COLO668 (cell line): ENCODE data around the gene TXLNB.

Experiments
- DNase-seq: peaks from one replicate; lab custom pipeline; 2025; ENCODE audit not compliant: unreplicated experiment; lab: John Stamatoyannopoulos, UW

The TXLNB gene

DNA sequence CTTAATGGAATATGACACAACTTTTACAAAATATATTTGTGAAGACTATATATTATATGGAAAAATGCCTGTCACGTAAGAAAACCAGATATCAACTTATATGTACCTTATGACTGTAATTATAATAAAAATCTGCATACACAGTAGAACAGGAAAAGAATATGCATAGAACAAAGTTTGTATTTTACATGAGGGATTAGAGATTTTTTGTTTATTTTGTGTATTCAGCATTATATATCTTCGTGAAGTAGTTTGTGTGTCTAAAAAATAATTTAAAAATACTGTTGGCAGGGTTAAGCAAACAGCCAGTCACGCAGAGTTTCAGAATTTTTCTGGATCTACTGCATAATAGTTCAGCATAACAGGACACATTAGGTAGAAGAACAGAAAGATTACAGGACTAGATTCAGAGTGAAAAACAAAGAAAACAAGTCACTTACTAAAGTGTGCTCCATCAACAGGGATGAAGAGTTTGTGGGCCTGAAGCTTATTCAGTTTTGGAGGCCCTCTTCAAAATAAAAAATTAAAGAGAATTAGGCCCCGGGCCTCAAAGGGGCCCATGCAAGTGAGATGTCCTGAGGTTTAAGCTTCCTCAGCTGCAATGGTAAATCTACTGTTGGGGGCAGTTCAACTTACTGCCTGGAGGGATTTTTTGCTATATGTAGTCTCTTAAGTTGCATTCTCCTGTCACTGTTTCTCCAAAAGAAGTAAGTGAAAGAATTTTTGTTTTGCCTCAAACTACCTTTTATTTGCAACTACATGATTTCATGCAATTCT lies 16.3 kb downstream of the TXLNB start:
- DNase-seq: no peak

DNA sequence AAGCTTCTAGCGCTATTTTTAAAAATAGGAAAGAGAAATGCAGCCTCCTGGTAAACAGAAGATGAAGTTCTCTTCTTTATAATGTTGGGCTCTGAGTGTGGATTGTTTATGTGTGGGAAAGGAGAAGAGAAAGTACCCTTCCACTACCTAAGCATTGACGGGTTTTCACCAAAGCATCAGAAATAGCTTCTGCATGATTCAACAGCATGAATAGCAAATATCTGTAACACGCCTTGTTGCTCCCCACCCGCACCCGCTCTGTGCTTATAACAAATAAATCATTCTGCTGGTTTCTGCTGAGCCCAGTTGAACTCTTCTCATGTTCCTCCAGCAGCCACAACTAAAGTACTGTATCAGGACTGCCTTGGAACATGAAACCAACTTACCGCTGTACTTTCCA lies 20.7 kb downstream of the TXLNB start:
- no peak for DNase-seq

DNA sequence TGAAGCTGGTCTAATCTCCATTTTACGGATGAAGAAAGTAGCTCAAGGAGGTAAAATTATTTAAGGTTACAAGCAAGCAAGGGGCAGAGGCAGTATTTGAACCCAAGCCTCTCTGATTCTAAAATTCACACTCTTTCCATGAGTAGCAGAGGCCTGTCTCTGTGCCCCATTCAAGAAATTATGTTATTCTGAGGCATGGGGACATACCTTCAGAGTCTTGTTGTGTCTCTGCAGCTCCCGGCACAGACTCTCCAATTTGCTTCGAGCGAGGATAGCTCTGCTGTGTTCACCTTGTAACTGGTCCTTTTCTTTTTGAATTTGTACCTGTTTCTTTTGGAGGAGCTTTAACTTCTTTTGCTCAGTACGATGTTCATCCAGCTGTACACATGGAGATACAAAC lies 21.5 kb downstream of the TXLNB start:
- no peak for DNase-seq

DNA sequence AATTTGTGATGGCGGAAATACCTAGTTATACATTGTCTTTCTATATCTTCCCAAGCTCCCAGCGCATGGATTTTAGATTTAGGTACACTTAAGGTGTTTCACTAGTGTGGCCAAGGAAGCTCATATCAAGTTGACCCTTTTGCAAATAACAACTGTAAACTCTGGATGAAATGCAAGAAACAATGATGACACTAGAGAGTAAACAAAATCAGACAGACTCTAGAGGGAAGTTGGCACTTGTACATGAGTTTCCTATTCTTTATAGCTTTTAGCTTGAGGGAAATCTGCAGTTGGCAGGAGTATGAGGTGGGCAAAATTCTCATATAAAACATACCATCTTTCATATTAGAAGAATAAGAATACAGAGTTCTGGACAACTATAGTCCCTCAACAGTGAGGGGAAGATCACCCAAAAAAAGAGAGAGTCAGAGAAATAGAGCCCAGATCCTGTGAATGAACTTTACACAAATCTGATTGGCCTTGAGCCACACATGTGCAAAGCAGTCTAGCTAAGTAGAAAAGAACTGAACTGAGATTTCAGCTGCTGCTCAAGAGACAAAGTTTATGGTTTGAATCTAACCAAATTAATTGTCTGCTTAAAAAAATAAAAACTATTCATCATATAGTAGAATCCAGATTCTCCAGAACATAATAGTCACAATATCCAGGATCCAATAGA lies 26.1 kb downstream of the TXLNB start:
- no peak for DNase-seq

DNA sequence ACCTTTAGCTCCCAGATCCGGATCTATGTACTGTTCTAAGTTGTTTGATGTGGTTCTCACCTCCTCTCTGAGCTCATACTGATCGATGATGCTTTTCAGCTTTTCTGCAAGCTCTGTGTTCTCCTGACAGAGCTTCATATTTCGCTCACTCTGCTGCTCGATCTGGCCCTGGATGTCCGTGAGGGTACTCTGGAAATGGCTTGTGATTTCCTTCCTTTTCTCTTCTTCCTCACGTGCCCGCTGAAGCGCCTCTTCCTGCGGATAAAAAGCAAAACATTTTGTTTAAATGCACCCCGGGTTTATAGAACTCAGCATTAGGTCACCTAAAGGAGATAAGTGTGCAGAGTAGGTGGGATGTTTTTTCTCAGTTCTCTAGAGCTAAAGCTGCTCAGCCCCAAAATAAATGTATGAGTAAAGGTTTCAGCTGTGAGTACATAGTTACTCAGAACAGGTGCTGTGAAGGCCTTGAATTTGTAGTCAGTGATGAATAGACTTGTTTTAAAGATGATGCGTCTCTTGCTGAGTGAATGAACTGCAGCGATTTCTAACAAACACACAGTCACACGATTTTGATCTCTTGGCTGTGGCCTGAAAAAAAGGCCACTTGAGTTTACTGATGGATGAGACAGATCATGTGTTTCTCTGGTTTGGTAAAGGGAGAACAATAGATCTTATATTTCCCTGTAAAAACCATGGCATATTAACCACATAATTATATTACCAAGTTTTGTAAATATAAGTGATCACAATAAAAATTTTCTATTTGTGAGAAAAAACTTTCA lies 29.1 kb downstream of the TXLNB start:
- DNase-seq: no peak

DNA sequence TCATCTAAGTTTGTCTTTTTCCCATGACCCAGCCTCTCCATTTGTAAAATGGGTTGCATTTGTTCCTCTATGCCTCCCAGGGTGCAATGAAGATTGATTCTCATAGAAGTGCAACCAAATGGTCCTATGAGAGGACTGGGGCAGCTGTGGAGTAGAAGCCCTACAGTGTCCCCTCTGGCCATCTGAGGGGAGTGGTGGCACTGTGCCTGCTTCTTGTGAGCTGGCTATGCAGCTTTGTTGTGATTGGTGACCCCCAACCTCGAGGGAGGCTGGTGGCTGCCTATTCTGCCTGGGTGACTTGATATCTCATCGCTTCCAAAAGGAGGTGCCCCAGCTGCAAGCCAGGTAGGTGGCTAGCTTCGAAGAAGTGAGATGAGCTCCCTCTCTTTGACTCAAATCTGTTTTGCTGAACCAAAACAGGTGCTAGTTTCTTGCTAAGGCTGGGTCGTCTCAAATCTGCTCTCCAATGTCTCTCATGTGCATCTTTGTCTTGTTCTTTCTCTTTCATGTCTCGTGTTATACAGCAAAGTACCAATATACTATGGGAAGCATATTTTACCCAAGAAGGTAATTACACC lies 33.9 kb downstream of the TXLNB start:
- DNase-seq: no peak

DNA sequence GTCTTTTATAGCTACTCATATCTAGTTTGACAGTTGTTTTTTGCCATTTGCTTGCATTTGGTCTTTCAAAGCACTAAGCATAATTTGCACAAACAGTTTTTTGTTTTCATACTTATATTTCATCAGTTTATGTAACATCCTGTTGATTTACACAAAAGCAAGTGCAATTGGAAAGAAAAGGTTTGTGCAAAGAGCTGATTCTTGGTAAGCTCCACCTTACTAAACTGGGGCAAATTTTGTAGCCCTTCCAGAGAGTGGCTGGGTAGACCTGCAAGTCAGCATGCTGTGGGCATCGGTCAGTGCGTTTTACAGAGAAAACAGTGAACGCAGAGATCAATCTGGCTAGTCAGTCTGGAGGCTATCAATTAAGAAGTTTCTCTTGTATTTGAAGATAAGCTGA lies 34.5 kb downstream of the TXLNB start:
- no peak for DNase-seq

DNA sequence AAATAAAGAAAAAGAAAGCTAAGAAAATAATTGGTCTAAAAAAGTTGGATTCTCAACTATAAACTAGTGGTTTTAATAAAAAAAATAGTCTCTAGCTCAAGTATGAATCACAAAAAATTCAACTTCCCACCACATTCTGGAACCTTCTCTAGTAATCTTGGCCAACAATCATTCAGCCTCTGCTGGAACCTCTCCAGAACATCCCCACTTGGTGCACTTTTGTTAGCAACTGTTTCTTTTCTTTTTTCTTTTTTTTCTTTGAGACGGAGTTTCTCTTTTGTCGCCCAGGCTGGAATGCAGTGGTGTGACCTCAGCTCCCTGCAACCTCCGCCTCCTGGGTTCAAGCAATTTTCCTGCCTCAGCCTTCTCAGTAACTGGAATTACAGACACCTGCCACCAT lies 35.7 kb downstream of the TXLNB start:
- no peak for DNase-seq

DNA sequence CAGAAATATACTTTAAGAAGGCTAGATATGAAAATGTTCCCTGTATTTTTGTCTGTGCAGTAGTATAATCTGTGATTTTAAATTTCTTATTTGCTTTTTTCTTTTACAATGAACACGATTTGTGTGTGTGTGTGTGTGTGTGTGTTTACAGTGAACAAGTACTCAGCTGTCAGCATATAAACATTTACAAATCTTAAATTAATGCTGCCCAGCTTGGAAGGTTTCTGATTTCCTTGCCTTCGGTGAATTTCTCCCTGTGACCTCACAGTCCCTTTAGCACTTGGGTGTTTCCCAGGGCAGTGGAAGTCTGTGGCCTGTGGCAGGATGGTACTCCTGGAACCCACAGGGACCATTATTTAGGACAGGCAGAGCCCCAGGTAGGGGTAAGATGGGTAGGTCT lies 37.6 kb downstream of the TXLNB start:
- DNase-seq: no peak

DNA sequence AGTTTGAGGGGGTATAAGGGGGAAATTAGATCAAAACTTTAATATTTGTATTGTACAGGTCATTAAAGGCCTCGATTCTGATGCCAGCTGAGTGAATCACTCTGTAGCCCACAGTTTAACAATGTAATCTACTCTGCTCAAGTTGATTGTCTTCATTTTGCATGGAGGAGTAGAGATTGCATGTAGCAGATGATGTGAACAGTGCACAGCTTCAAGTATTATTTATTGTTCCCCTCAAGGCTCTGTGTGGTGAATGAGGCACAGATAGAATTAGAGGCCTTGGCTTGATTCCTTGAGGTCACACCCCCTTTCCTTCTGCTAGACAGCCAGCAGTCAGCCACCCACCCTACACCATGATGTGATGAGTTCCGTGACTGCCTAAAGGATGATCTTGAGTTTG lies 38.1 kb downstream of the TXLNB start:
- no peak for DNase-seq

DNA sequence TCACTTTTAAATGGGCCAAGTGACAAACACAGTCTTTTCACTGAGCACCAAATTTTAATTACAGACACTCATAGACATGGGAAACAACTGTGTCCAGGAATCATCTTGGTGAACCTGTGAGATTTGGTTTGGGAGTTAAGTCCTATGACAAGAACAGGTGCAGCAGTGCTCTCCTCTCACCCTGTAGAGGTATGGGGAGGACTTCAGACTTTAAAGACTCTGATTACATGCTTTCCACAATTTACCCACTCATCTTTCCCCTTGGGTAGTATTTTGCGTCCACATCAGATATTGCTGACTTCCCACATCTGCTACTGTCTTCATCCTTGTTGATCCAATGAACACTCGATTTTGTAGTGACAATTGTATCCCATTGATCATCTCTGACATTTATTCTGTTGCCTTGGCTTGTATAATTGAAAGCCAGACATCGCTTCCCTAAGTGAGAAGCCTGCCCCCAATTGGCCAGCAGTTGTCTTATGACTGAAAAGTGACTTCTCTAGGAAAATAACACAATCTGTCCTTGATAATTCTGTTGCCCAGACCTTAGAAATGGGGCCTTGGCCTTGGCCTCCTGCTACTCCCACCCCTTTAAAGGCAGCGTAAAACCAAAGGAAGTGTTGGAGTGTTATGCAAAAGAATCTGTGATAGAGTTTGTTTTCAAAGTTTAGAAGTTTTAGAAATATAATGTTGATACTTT lies 40.0 kb downstream of the TXLNB start:
- no peak for DNase-seq

DNA sequence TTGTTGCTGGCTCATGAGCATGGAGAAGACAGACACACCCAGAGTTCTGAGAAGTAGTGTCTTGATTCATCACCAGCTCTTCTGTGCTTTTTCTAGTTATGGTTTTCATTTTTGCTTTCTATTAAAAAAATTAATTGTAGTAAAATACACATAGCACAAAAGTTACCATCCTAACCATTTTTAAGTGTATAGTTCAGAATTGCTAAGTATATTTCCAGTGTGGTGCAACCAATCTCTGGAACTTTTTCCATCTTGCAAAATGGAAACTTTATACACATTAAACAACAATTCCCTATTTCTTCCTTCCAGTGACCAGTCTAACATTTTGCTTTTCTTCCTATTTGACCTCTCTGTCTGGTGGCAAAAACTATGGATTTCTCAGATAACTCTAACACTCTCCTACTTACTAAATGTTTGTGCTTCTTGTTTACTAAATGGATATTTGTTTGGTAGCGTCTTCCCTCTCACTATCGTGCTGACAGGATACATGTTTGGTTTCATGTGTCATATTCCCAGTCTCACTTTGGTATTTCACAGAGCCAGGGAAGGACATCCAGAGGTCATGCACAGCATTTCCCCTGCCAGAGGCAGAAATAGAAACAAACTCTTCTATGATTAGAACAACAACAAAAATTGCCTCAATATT lies 40.6 kb downstream of the TXLNB start:
- DNase-seq: no peak

DNA sequence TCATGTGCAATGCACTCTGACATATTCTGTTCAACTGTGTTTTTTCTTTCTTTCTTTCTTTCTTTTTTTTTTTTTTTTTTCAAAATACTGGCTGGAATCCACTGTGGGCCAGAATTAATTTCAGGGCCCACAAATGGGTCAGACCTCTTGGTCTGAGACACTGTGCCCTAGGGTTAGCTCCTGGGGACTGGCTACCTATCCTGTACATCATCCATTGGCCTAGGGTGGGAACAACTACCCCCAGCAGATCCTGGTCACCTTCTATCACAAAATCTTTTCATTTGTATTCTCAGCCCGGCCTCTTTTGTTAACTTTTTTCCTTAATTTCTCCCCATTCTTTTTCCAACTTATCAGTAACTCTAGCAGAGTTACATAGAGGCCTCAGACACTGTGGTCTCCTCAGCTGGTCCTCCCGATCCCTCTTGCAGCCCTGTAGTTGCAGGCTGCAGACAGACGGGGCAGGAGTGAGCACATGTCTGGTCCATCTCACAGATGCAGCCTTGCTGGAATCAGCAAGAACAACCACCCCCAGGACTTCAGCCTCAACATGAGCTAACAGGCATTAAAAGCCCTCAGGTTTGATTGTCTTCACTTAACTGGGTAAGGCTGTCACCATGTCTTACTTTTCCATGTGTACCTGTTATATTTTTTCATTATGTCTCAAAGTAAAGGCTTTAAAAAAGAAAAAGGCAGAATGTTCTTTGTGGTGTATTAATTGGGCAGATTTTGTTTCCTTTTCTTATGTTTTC lies 41.3 kb downstream of the TXLNB start:
- DNase-seq: peak; percentile 11

DNA sequence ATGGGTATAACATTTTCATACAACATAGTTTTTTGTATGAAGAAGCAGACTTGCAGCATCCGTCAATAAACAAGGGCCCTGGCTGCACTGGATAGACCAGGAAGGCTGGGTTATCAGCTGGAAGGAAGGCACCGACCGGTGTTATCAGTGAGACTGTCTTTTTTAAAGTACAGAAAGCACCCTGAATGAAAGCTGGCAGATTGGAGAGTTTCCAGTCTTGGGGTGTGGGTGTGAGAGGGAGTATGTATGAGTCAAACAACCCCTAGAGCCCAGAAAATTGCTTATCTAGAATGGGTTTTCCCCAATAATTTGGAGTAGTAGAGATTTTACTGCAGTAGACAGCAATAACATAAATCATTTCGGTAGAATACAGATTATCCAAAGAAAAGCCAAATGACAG lies 42.4 kb downstream of the TXLNB start:
- DNase-seq: no peak

DNA sequence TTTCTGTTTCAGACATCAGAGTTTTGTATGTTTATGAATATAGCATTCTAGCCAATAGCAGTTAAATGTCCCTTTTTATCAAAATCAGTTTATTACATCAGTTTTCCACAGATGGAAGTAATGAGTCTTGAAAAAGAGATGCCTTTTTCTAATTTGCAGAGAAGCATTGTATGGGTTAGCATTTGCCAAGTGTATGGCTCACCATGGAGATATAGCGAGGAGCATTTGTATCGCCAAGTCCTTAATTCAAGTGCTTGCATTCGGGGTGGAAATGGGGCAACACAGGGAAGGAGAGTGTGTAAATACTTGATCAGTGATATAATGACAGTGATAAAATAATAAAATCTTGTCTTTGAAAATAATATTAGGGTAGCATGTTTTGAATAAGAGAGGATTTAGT lies 42.9 kb downstream of the TXLNB start:
- DNase-seq: no peak

DNA sequence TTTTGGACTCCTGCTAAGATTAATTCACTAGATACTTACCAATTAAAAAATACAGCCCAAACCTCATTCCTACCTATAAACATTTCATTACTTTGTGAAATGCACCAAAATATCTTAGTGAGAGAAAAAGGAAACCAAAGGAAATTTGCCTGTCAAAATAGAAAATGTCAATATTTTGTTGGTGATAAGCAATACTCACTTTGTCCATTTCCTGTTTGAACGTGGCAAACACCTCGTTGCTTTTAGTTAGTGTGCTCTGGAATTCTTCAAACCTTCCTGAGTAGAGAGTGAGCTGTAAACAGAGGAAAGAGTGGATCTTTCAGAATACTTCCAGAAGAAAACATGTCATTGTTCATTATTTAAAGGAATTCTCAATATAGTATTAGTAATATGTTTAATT lies 44.2 kb downstream of the TXLNB start:
- DNase-seq: no peak

DNA sequence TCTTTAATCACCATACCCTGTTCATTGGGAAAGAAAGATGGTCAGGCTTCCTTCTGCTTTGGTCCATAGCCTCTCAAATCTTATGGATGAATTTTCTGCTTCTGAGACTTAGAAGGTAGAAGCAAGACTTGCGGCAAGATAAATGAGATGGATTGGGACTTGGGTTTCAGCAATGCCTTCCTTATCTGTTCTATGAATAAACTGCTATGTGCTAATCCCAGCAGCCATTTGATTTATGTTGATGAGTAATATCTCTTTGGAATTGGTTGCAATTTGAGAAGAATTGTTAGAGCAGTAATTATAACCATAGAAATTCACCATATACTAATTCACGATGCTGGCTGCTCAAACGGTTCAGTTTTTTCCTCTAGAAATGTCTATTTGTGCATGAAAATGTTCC lies 48.3 kb downstream of the TXLNB start:
- DNase-seq: no peak

DNA sequence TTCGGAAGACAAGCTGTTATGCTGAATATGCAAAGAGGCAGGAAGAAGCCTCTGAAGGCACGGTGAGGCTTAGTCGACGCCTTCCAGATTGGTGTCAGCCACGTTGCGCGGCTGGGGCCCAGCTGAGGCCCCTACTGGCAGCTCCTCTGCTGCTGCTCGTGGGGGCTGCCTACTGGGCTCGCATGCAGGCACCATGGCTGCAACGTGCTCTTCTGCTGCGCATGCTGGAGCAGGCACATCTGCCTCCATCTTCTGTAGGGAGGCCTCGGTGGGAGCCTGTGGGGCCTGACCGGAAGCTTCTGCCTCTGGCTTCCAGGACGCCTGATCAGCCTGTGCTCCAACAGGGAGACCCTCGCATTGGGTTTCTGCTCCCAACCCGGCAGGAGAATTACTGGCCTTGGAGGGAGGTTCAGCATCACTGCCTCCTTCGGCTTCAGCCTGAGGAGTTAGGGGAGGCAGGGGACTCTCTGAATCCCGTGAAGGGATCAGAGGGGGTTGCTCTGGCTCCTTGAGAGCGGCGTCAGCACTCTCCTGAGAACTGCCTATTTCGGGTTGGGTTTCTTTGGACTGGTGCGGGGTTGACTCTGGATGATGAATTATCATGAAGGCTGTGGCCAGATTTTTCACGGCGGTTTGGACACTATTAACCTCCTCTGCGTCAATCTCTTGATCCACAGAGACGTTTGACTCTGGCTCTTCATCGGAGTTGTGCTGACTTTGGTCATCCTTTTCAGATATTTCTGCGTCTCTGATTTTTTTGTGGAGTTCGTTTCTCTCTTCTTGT lies 49.1 kb downstream of the TXLNB start:
- no peak for DNase-seq
